Measurements from ENCODE around the gene CDCA3. TPM values are rescaled to one million over a fixed set of nuclear protein-coding genes. Genes with fewer than 3 reads are reported as not detected.

The CDCA3 gene
- total and polyA plus RNA-seq, 2 of the 13 experiments (the other 11 are each of a cell fraction or from before 2014, with no cell fraction given), result 32.7 to 56.5 TPM

DNA sequence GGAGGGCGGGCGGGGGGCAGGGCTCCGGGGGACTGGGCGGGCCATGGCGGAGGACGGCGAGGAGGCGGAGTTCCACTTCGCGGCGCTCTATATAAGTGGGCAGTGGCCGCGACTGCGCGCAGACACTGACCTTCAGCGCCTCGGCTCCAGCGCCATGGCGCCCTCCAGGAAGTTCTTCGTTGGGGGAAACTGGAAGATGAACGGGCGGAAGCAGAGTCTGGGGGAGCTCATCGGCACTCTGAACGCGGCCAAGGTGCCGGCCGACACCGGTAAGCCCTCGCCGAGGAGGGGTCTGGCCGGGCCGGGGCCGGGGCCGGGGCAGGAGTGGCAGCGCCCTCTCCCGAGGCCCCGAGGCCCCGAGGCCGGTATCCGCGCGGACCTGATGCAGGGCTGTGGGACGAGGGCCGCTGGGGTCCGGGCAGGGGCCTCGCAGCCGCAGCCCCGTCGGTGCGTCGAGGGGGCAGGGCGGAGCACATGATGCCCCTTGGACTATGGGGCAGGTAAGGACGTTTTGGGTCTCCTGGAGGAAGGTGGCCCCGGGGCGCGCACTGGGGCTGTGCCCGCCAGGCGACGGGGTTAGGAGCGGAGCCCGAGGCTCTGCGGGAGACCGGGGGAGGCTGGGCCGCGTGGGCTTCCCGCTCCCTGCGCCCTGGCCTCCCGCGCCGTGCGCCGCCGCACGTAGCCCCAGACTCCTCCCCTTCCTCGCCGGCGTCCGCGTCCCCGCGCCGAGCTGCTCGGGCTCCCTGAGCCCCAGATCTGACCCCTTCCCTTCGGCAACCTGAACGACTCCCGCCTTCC, 16.5 kb upstream of the CDCA3 start, which contains the start of gene TPI1 (continued):
- TF ChIP-seq, protein P1, sequence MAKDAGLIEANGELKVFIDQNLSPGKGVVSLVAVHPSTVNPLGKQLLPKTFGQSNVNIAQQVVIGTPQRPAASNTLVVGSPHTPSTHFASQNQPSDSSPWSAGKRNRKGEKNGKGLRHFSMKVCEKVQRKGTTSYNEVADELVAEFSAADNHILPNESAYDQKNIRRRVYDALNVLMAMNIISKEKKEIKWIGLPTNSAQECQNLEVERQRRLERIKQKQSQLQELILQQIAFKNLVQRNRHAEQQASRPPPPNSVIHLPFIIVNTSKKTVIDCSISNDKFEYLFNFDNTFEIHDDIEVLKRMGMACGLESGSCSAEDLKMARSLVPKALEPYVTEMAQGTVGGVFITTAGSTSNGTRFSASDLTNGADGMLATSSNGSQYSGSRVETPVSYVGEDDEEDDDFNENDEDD (CRISPR knock-in tag; IDR thresholded peaks at IDR 0.05; ENCODE audit: borderline replicate concordance), result peak; percentile 52; the same call in 1 of the 2 replicates
- no peak for TF ChIP-seq IKZF1 (IDR thresholded peaks at IDR 0.05)
- TF ChIP-seq MEIS2 (CRISPR knock-in tag; IDR thresholded peaks at IDR 0.05), result peak; percentile 49; the same call in 1 of the 2 replicates
- TF ChIP-seq, protein P2, sequence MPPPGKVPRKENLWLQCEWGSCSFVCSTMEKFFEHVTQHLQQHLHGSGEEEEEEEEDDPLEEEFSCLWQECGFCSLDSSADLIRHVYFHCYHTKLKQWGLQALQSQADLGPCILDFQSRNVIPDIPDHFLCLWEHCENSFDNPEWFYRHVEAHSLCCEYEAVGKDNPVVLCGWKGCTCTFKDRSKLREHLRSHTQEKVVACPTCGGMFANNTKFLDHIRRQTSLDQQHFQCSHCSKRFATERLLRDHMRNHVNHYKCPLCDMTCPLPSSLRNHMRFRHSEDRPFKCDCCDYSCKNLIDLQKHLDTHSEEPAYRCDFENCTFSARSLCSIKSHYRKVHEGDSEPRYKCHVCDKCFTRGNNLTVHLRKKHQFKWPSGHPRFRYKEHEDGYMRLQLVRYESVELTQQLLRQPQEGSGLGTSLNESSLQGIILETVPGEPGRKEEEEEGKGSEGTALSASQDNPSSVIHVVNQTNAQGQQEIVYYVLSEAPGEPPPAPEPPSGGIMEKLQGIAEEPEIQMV (CRISPR knock-in tag; IDR thresholded peaks at IDR 0.05; ENCODE audit: low read depth), result no peak

DNA sequence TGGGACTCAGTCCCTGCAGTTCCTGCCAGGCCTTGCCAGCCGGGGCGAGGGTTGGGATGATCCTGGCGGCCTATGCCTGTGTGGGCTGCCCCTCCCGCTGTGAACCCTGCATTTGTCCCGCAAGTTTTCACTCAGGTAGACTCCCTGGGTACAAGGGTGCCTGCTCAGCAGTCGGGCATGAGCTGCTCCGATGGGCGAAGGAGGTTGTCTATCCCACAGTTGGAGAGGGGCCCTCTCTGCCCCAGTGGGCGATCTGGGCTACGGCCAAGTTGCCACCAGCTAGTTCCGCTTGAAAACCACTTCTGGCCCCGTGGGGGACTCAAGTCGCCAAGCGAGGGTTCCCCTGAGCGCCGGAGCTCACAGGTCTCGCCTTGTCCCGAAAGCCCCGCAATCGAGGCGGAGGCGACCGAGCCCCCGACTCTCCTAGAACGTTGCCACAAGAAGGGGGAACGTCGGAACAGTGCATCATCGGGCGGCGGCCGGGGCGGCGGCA, 15.9 kb upstream of the CDCA3 start:
- ChIA-PET POLR2A (interaction anchor here (0.9 to 6.0 kb wide), 12 partner anchors 10 to 178 kb away, joined by 3 to 132 read pairs (median 6); partner anchors contain the start of genes C12orf57, CDCA3, MLF2 and RNU7-1), CTCF (ENCODE audit: low intra/inter-chr PET ratio, low total read pairs) (no interaction called here)
- FAIRE-seq (no peak), ATAC-seq (peak; percentile 10), DNase-seq (ENCODE audit: low spot score) (no peak)
- intact Hi-C loops (cut with micrococcal nuclease; ENCODE audit: unreplicated experiment) (no loop called here), in situ Hi-C loops (cut with HindIII; ENCODE audit: extremely low pct_ligation_motif_present, low pct_unique_long_range_greater_than_20kb) (no loop called here)
- no peak overlapping the region for H3K27ac ChIP-seq (ENCODE audit: extremely low read length, insufficient read depth, low read length)
- no CpG with 5 or more reads among the region's 33 CpGs for WGBS (ENCODE audit: low lambda C conversion rate)
- peaks cover 18 to 39% of the 10 kb centered on the region in 2 experiments for H3K36me3 ChIP-seq (replicated peaks in 1 of 2; ENCODE audit: control insufficient read depth in 1 of 2, insufficient read depth in 2 of 2, low read length in 2 of 2)
- H2AFZ ChIP-seq (ENCODE audit: low read length), result no peak overlapping the region
- H3K9me3 ChIP-seq (ENCODE audit: low read length), result no peaks in the 10 kb centered on the region
- H4K20me1 ChIP-seq (ENCODE audit: insufficient read depth, low read length), result peaks cover 41% of the 10 kb centered on the region
- peaks cover 29% of the 10 kb centered on the region for H3K79me2 ChIP-seq (ENCODE audit: insufficient read depth, low read length)
- H3K27me3 ChIP-seq (ENCODE audit: control insufficient read depth in 1 of 2, insufficient read depth in 2 of 2, low read length in 2 of 2), result no peaks in the 10 kb centered on the region; a peak in 1 of 5 replicates
- peaks cover 43% of the 10 kb centered on the region for H3K4me1 ChIP-seq (ENCODE audit: insufficient read depth, low read length)
- no TSS peak for BruUV-seq (replicated peaks)
- peak overlapping the region; percentile 59 to 92 (median 88); a peak in 5 of 6 replicates for H3K4me3 ChIP-seq (replicated peaks in 1 of 3; ENCODE audit: insufficient read depth in 1 of 3, low read depth in 2 of 3, low read length in 3 of 3)
- peak overlapping the region; percentile 98 for H3K4me2 ChIP-seq (ENCODE audit: low read depth, low read length)
- peak overlapping the region; percentile 69 for H3K9ac ChIP-seq (ENCODE audit: insufficient read depth, low read depth, low read length)
- TF ChIP-seq, protein P3, sequence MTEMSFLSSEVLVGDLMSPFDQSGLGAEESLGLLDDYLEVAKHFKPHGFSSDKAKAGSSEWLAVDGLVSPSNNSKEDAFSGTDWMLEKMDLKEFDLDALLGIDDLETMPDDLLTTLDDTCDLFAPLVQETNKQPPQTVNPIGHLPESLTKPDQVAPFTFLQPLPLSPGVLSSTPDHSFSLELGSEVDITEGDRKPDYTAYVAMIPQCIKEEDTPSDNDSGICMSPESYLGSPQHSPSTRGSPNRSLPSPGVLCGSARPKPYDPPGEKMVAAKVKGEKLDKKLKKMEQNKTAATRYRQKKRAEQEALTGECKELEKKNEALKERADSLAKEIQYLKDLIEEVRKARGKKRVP (CRISPR knock-in tag; IDR thresholded peaks at IDR 0.05), result no peak
- TF ChIP-seq RXRB (CRISPR knock-in tag; IDR thresholded peaks at IDR 0.05; ENCODE audit: borderline replicate concordance) (no peak), GATAD2A (CRISPR knock-in tag; IDR thresholded peaks at IDR 0.05) (peak; percentile 8), HNRNPL (IDR thresholded peaks at IDR 0.05; ENCODE audit: low read depth, low read length) (peak; percentile 58; the same call in 1 of the 2 replicates), SMAD3 (CRISPR knock-in tag; IDR thresholded peaks at IDR 0.05) (0 out of 2 replicates have a peak, but pooled peaks have one; percentile 6), CBX5 (CRISPR knock-in tag; IDR thresholded peaks at IDR 0.05; ENCODE audit: borderline replicate concordance) (no peak), ZNF337 (CRISPR knock-in tag; IDR thresholded peaks at IDR 0.05; ENCODE audit: borderline replicate concordance, low read depth) (peak; percentile 1; the same call in 1 of the 2 replicates), ZNF317 (CRISPR knock-in tag; IDR thresholded peaks at IDR 0.05) (no peak), ZNF549 (CRISPR knock-in tag; IDR thresholded peaks at IDR 0.05) (no peak)
- TF ChIP-seq, protein P4, sequence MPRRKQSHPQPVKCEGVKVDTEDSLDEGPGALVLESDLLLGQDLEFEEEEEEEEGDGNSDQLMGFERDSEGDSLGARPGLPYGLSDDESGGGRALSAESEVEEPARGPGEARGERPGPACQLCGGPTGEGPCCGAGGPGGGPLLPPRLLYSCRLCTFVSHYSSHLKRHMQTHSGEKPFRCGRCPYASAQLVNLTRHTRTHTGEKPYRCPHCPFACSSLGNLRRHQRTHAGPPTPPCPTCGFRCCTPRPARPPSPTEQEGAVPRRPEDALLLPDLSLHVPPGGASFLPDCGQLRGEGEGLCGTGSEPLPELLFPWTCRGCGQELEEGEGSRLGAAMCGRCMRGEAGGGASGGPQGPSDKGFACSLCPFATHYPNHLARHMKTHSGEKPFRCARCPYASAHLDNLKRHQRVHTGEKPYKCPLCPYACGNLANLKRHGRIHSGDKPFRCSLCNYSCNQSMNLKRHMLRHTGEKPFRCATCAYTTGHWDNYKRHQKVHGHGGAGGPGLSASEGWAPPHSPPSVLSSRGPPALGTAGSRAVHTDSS (CRISPR knock-in tag; conservative IDR thresholded peaks at IDR 0.05), result 0 out of 2 replicates have a peak, but pooled peaks have one; percentile 22
- TF ChIP-seq, protein P5, sequence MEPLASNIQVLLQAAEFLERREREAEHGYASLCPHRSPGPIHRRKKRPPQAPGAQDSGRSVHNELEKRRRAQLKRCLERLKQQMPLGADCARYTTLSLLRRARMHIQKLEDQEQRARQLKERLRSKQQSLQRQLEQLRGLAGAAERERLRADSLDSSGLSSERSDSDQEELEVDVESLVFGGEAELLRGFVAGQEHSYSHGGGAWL (CRISPR knock-in tag; IDR thresholded peaks at IDR 0.05), result no peak

All from HepG2 (cell line).